GM18520 (cell line): ENCODE results near the gene ASCC1.

Experiments used
- ATAC-seq: cut with Tn5 transposase; IDR thresholded peaks from one replicate; pipeline ENCODE4 v1.9.1; 2021; ENCODE audit not compliant: unreplicated experiment

The ASCC1 gene

DNA sequence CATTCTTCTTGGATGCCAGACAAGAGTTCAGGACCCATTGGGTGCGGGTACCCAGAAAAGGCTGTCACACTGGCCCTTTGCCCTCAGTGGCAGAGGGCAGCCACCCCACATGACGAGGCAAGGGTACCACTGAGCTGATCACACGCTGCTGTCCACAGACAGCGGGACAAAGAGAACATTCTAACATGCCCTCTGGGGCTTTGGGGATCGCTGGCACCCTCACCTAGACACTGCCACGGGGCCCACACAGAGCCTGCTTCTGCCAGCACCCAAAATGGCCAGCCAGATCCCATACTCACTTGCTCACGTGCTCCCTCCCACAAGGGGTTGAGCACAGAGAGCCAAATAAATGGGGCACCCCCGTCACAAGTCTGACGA, 111.0 kb downstream of the ASCC1 start:
- ATAC-seq: no peak

DNA sequence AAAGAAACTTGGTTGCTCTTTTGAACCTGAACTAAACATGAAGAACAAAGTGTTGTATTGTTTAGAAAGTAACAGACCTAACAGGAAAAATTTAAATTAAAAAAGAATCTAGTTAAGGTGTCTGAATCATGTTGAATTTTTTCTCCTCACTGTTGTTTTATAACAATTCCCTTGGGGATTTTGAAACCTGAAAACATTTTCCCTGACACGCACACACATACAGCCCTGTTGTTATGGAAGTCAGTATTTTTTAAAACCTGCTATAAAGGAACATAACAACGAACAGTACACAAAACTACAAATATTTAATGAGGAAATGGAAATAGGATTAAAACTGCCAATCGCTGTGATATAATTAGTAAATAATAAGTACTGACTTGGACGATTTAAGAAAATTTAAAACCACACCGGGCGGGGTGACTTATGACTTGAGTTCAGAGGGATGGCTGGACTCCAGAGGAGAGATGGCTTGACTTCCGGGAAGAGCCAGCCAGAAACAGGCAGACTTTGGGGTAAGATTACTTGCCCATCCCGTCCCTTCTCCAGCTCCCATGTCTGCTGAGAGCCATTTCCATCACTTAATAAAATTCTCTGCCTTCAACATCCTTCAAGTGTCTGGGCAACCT, 111.5 kb downstream of the ASCC1 start:
- no peak for ATAC-seq

DNA sequence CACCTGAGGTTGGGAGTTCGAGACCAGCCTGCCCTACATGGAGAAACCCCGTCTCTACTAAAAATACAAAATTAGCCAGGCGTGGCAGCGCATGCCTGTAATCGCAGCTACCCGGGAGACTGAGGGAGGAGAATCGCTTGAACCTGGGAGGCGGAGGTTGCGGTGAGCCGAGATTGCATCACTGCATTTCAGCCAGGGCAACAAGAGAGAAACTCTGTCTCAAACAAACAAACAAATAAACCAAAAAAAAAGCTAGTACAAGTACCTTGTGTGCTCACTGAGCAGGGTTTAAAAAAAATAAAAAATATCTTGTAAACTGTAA, 116.5 kb downstream of the ASCC1 start:
- no peak for ATAC-seq

DNA sequence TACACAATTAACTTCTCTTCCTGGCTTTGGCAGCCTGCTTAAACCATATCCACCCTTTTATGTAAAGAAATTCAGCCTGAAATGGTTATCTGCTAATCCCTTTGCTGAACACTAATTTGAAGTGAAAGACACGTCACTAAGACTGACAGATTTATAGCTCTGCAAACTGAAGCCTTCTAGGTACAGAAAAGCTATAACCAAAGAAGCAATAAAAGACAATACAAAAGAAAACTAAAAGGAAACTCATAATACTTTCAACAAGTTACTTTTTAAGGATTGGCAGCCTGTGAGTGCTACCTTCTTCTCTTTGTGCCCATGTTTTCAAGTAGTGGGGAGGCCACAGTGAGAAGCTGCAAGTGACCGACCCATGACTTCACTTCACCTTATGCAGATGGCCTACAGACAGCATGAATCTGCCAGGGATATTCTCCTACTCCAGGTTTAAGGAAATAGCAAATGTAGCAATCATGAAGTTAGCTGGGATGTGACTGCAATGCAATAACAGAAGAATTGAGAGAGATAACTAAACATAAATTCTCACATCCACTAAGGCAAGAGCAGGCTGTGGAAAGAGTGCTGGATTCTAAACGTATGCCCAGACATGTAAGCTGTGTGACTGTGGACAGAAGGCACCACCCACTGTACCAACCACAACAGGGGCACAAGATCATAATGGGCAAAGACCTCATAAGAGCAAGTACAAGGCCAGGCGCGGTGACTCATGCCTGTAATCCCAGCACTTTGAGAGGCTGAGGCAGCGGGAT, 117.1 kb downstream of the ASCC1 start:
- ATAC-seq: no peak

- ATAC-seq: no peak
Observed at GRCh38 chr10:72098301-72098835, 117.7 kb downstream of the ASCC1 start.

- no peak for ATAC-seq
Observed at GRCh38 chr10:72097448-72098300, 118.4 kb downstream of the ASCC1 start.

DNA sequence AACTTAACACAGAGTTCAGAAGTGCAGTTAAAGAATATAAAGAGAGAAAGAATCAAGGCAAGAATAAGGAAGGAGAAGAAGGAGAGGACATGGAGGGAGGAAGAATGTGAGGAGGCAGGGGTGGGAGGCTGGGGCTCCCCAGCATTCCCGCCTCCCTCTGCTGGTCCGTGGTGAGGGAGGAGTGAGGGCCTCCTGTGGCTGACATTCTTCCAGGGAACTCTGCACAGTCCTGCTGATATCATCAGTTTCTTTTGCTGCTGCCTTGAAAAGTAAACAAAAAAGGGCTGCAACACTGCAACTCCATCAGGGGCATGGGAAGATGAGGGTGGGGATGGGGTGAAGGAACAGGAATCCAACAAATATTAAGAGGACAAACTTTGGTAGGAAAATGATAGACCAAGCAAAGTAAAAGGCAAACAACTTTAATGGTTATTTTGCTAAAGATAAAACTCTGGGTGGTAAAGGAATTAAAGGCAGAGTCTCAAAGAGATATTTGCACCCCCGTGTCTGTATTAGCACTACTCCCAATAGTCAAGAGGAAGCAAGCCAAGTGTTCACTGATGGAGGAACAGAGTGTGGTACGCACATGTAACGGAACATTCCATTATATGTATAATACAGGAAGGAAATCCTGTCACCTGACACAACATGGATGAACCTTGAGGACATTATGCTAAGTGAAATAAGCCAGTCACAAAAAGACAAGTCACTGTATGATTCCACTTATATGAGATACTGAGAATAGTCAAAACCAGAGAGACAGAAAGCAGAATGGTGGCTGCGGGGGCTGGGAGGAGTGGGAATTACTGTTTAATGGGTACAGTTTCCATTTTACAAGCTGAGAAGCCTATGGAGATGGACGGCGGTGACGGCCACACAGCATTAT, 119.7 kb downstream of the ASCC1 start:
- no peak for ATAC-seq

GRCh38 chr10:72095195-72095594, 120.9 kb downstream of the ASCC1 start:
- no peak for ATAC-seq

DNA sequence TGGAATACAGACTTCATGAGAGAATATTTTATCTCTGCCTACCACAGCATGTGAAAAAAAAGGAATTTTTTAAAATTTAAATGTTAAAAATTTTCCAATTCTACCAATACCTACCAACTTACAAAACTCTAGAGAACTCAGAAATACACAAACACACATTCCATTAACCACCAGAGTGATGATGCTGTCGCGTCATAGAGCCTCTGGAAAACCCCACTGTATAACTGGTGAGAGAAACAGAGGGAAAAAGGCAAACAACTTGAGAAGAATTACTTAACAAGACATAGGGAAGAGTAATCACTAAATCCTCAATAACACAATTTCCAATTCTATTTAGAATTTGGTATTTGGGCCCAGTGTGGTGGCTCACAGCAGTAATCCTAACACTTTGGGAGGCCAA, 121.5 kb downstream of the ASCC1 start:
- ATAC-seq: no peak

DNA sequence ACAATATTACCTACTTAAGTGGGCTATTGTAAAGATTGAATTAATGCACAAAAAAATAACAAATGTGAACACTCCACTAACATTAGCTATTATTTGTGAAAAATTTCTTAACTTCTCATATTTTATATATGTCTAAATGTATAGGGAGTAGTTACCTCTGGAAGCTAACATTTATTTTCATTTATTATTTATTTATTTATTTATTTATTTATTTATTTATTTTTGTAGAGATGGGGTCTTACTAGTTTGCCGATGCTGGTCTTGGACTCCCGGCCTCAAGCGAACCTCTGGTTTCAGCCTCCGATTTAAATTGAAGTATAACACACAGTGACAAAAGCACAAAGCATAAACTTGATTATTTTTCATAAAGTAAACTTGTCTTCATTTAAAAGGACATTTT, 122.6 kb downstream of the ASCC1 start:
- ATAC-seq: no peak

- no peak for ATAC-seq
Observed at GRCh38 chr10:72092987-72093386, 123.1 kb downstream of the ASCC1 start.

GRCh38 chr10:72092171-72092924, 123.7 kb downstream of the ASCC1 start:
- ATAC-seq: no peak

DNA sequence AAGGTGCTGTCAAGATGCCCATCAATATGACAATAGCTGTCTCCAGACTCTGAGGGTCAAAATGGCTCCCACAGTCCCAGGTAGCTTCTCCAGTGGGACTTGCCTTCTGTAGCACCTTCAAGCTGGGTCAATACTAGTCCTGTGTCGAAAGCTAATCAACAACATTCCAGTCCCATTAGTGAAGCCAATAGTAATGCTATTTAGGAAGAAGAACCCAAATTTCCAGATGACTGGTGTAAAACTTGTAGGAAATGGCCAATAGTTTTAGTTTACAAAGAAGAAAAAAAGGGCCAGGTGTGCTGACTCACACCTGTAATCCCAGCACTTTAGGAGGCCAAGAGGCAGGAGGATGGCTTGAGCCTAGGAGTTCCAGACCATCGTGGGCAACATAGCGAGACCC, 125.8 kb downstream of the ASCC1 start:
- no peak for ATAC-seq

DNA sequence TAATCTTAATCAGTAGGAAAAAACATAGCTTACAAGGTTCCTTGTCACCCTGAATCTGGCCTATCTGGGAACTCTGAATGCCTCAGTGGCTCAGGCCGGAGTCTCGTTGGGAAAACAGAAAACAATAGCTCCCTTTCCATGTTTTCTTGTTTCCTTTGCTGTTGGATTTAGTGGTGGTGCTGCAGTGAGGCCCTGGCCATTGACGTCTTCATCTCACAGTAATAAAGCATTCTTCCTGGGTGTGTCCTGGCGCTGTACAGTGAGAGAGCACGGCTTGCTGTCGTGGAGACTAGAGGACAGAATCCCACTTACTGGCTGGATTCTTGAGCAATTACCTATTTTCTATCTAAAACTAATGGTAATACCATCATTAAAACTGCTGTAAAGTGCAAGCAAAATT, 126.5 kb downstream of the ASCC1 start:
- ATAC-seq: no peak

DNA sequence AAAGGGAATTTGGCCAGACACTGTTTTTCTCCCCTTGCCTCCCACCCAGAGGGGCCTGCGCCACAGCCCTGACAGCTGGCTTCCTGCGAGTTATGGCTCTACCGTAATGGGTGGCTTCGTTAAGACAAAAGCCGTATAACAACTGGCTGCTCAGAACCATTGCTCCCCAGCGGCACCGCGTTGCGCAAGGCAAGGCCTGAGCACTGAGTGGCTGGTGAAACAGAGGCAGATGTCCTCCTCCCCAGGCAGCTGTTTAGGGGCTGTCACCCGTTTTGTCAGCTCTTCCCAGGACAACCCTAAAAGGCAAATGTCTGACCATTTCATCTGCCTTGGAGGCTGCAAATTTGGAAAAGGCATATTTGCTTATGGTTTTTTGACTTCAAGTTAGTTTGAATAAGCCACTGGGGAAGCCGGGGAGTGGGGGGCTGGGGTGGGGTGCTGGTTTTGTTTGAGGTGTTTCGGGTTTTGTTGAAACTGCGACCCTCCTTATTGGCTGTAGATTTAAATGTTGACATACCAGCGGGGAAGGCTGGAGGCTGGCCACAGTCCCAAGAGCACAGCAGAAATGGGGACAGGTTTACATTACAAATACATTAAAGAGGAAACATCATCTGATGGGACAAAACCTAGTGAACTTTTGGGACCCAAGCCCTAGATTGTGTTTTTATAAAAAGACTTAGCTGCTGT, 127.0 kb downstream of the ASCC1 start:
- no peak for ATAC-seq

- ATAC-seq: no peak
Observed at GRCh38 chr10:72087969-72088888, 127.8 kb downstream of the ASCC1 start, which contains the start of gene SPOCK2. TSS of gene SPOCK2 (minus strand) at chr10:72088551. CDS start at chr10:72088328, 223 bp downstream.

DNA sequence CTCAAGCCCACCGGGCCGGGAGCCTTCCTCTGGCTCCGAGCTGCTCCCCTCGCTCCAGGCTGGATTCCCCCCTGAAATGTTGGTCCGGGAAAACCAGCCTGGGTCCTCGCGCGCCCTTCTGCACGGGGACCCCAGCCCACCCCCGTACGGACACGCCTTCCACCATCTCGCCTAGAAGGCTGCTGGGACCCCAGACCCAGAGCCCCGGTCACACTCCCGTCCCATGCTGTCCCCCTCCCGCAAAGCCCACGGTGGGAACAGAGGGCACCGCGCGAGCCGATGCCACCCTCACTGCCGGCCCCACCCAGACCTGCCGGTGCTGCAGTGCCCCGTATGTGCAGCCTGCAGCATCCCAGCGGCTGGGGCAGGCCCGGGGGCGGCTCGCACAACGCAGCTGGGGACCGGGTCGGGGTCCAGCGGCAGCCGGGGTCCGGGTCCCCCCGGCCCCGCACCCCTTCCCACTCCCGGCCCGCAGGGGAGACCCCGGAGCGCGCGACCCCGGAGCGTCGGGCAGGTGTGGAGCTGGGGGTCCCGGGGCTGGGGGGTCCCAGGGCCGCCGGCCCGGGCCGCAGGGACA, 128.6 kb downstream of the ASCC1 start:
- ATAC-seq: no peak
